Spleen (tissue), 7 donors: ENCODE measurements around the gene OPCML.

Experiments used
- CTCF ChIP-seq, 11 experiments: fragments of 200-600 bp in 7 of 11; fragments of 450-650 bp in 4 of 11; sonication (generic) in 4 of 11; IDR thresholded peaks in 8 of 11; conservative IDR thresholded peaks in 3 of 11; 1 replicate in 7 of 11; 2 replicates in 4 of 11; pipeline versions ENCODE4 v1.4.0 to v1.8.0; 2016 to 2021; ENCODE audit warnings: antibody characterized with exemption in 11 of 11, inconsistent platforms in 4 of 11, mild to moderate bottlenecking in 1 of 11
- POLR2A ChIP-seq, 3 donors: fragments of 450-650 bp; IDR thresholded peaks; one replicate each; pipeline ENCODE4 v1.5.1; 2017; ENCODE audit warnings: antibody characterized with exemption in 3 of 3, mild to moderate bottlenecking in 1 of 3
- POLR2AphosphoS5 ChIP-seq, 3 donors: sonication (generic); formaldehyde crosslinking; IDR thresholded peaks; one replicate each; pipeline ENCODE4 v1.5.1; 2017; ENCODE audit warnings: antibody characterized with exemption in 3 of 3
- donor health status: DM: no; HTN: no; CAD: no; lungs with moderate emphysema.
- donor health status: DM: no; HTN: no; CAD: no.
- donor health status: DM: no; HTN: no; CAD: no.

- TF ChIP-seq CTCF (IDR thresholded peaks at IDR 0.05 in 8 of 11, conservative IDR thresholded peaks at IDR 0.05 in 3 of 11) (no peak), POLR2A (IDR thresholded peaks at IDR 0.05) (no peak), POLR2AphosphoS5 (IDR thresholded peaks at IDR 0.05) (no peak)
Observed at GRCh38 chr11:133576351-133576750, 44.0 kb upstream of the OPCML start.
